Measurements from ENCODE around the gene LRRC8B.

Gene LRRC8B

DNA sequence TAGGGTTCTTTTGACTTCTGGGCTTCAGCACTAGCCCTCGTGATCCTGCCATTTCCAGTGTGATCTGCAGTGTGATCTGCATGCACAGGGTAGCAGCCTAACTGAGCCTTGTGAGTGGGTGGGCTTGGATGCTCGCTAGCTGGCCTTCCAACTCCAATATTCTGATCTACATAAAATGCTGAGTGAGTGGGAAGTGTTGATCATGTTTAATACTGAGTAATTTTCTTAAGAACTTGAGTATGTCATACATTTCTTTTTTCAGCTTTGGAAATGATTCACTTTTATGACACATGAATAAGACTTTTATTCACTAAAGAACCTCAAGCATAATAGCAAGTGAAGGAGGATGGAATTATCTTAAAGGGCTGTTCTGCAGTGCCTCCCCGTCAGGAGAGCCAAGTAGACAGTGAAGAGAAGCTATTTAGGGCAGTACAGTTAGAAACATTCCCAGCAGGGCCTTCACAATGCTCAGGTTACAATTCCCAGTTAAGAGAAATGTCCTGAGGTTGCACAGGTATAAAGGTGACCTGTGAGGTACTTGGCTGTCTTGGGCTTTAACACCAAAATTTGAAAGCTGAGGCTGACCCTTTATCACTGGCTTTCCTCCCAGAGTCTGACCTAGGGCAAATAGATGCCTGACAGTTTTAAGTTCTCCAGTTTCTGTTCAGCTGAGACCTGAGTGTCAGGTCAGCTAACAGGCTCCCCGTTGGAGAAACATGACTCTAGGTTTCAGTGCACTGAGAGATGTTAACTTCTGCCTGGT lies 79.2 kb downstream of the LRRC8B start:
- TF ChIP-seq ZBTB7A (IDR thresholded peaks at IDR 0.05; ENCODE audit: low read depth) = no peak
- TF ChIP-seq EGR1 (IDR thresholded peaks at IDR 0.05) = no peak
- TF ChIP-seq, protein P1, sequence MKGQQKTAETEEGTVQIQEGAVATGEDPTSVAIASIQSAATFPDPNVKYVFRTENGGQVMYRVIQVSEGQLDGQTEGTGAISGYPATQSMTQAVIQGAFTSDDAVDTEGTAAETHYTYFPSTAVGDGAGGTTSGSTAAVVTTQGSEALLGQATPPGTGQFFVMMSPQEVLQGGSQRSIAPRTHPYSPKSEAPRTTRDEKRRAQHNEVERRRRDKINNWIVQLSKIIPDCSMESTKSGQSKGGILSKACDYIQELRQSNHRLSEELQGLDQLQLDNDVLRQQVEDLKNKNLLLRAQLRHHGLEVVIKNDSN (IDR thresholded peaks at IDR 0.05) = no peak
- no peak for TF ChIP-seq TCF12 (IDR thresholded peaks at IDR 0.05; ENCODE audit: low read depth)
- TF ChIP-seq FOXM1 (IDR thresholded peaks at IDR 0.05; ENCODE audit: borderline replicate concordance, low read depth) = no peak
- TF ChIP-seq CEBPB (IDR thresholded peaks at IDR 0.05) = no peak
- TF ChIP-seq RAD21 (IDR thresholded peaks at IDR 0.05; ENCODE audit: low read depth) = no peak
- TF ChIP-seq TEAD4 (IDR thresholded peaks at IDR 0.05) = no peak
- TF ChIP-seq NFIC (IDR thresholded peaks at IDR 0.05) = no peak
- TF ChIP-seq YY1 (IDR thresholded peaks at IDR 0.05; ENCODE audit: low read depth) = no peak
- no peak for TF ChIP-seq TAF1 (IDR thresholded peaks at IDR 0.05; ENCODE audit: low read depth)
- no peak for TF ChIP-seq EP300 (IDR thresholded peaks at IDR 0.05; ENCODE audit: borderline replicate concordance)
- TF ChIP-seq CREB1 (IDR thresholded peaks at IDR 0.05; ENCODE audit: low read depth) = no peak

DNA sequence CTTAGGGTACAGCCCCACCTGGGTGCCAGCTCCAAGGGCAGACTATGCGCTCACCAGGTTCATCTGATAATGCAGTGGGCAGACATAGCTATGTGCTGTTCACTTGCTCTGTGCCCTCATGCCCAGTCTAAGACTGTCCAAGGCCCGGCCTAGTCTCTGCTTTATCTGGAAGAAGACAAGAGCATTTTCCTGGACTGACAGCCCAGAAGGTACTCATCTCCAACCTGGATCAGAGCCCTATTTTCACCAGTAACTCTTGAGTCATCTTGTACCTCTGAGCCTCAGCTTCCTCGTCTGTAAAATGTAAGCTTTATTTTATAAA lies 79.7 kb downstream of the LRRC8B start:
- TF ChIP-seq NFIC (IDR thresholded peaks at IDR 0.05) = no peak
- no peak for TF ChIP-seq RAD21 (IDR thresholded peaks at IDR 0.05; ENCODE audit: low read depth)
- TF ChIP-seq, protein P1 (IDR thresholded peaks at IDR 0.05) = no peak
- TF ChIP-seq YY1 (IDR thresholded peaks at IDR 0.05; ENCODE audit: low read depth) = no peak
- TF ChIP-seq, protein P2, sequence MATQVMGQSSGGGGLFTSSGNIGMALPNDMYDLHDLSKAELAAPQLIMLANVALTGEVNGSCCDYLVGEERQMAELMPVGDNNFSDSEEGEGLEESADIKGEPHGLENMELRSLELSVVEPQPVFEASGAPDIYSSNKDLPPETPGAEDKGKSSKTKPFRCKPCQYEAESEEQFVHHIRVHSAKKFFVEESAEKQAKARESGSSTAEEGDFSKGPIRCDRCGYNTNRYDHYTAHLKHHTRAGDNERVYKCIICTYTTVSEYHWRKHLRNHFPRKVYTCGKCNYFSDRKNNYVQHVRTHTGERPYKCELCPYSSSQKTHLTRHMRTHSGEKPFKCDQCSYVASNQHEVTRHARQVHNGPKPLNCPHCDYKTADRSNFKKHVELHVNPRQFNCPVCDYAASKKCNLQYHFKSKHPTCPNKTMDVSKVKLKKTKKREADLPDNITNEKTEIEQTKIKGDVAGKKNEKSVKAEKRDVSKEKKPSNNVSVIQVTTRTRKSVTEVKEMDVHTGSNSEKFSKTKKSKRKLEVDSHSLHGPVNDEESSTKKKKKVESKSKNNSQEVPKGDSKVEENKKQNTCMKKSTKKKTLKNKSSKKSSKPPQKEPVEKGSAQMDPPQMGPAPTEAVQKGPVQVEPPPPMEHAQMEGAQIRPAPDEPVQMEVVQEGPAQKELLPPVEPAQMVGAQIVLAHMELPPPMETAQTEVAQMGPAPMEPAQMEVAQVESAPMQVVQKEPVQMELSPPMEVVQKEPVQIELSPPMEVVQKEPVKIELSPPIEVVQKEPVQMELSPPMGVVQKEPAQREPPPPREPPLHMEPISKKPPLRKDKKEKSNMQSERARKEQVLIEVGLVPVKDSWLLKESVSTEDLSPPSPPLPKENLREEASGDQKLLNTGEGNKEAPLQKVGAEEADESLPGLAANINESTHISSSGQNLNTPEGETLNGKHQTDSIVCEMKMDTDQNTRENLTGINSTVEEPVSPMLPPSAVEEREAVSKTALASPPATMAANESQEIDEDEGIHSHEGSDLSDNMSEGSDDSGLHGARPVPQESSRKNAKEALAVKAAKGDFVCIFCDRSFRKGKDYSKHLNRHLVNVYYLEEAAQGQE (IDR thresholded peaks at IDR 0.05; ENCODE audit: low read depth) = no peak
- TF ChIP-seq, protein P3, sequence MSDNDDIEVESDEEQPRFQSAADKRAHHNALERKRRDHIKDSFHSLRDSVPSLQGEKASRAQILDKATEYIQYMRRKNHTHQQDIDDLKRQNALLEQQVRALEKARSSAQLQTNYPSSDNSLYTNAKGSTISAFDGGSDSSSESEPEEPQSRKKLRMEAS (IDR thresholded peaks at IDR 0.05) = no peak

DNA sequence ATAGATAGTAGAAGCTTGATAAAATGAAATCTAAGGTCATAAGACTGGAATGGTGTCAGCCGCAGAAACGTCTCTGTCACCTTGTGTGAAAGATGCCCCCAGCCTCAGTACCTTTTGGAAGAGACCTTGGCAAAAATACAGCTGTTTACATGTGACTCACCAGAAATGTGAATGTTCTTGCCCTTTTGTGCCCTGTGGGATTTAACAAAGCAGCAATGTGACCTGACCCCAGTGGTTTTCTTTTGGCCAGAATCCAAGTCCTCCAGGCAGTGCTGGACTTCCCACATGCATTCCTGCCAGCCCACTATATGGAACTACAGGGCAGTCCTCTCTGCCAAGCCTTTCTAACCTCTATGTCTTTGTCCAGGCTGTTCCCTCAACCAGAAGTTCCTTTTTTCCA lies 81.1 kb downstream of the LRRC8B start:
- peak; percentile 89 for TF ChIP-seq NFIC (IDR thresholded peaks at IDR 0.05)
- TF ChIP-seq, protein P2 (IDR thresholded peaks at IDR 0.05; ENCODE audit: low read depth) = no peak

DNA sequence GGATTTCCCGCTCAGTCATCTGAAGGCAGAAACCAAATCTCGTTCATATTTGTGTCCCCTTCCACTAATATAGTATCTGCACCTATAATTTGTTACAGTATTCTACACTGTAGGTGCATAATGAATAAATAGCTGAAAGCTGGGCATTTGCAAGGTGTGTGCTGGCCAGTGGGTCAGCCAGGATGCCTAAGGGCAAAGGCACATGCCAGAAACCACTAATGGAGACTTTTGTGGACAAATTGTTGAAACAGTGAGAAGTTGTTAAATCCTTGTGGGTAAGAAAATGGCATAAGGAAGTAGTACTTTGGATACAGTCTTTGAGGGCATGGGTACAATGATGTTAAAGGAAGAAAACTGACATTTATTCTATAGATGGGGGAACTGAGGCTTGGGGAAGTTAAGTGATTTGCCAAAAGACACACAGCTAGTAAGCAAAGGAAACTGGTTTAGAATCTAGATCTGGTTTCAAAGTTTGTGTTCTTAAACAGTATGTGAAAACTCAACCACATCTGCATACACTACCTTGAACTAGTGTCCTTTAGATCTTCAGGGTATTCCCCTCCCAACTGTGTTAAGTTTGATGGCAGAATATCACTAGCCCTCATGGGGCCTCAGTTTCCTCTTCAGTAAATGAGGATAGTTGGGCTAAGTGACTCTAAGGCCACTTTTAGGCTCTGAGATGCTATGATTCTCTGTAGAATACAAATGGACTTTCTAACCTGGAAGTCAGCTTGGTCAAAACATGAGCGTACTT lies 81.8 kb downstream of the LRRC8B start:
- TF ChIP-seq YY1 (IDR thresholded peaks at IDR 0.05; ENCODE audit: low read depth) (no peak), NFIC (IDR thresholded peaks at IDR 0.05) (no peak)

DNA sequence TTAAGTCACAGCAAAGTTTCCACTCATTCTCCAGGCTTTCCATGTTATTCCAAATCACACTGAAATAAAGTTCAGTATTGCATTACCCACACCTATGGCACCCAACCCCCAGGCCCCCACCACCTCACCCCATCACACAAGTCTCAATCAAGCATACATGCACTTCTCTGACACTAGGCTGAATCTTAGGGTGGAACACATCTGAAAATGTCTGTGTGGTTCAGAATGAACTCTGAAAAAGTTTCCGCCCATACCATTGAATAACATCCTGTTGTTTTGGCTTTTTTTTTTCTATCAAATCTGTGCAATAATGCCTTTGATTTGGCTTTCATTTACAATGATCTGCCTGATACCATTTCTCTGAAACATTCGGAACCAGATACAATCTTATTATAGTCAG lies 82.5 kb downstream of the LRRC8B start:
- no peak for TF ChIP-seq YY1 (IDR thresholded peaks at IDR 0.05; ENCODE audit: low read depth)
- TF ChIP-seq EP300 (IDR thresholded peaks at IDR 0.05; ENCODE audit: borderline replicate concordance) = no peak
- TF ChIP-seq TAF1 (IDR thresholded peaks at IDR 0.05; ENCODE audit: low read depth) = no peak
- no peak for TF ChIP-seq TEAD4 (IDR thresholded peaks at IDR 0.05)
- no peak for TF ChIP-seq ZBTB7A (IDR thresholded peaks at IDR 0.05; ENCODE audit: low read depth)
- no peak for TF ChIP-seq EGR1 (IDR thresholded peaks at IDR 0.05)

DNA sequence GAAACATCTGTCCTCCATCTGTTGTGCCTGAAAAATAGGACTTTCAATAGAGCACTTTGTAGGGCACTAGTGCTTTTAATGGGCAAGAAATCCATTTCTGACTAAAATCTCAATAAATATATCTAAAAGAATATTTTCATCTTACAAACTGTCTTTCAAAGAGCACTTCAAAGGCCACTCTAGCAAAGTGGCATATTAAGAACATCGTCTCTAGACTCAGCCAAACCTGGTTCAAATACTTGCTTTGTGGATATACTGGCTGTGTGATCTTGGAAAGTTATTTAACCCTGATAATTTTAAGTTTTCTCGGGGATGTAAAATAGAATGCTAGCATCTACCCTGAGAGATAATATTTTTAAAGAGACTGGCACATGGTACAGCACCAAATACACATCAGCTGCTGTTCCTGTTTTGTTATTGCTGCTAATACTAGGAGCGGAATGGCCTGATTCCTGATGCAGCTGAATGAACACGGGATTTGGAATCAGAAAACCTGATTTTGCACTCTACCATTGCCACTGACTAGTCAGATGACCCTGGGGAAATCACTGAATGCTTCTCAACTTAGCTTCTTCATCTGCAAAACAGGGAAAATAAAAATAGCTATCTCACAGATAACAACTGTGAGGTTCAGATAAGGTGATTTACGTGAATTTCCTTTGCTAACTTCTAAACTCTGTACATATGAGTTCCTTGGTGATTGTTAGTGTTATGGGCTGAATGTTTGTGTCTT lies 83.1 kb downstream of the LRRC8B start:
- TF ChIP-seq NFIC (IDR thresholded peaks at IDR 0.05) = no peak
- TF ChIP-seq ZBTB7A (IDR thresholded peaks at IDR 0.05; ENCODE audit: low read depth) = no peak
- TF ChIP-seq, protein P3 (IDR thresholded peaks at IDR 0.05) = no peak
- TF ChIP-seq TAF1 (IDR thresholded peaks at IDR 0.05; ENCODE audit: low read depth) = no peak
- TF ChIP-seq, protein P2 (IDR thresholded peaks at IDR 0.05; ENCODE audit: low read depth) = no peak
